Neutrophil (primary cell): Measurements from ENCODE around the gene FXYD3.

Source experiments
- H3K27ac ChIP-seq: fragments of 200-600 bp; sonication (generic); 2 replicates; pipeline ENCODE4 v1.5.1; 2016; ENCODE audit warnings: mild to moderate bottlenecking, moderate library complexity
- H3K27me3 ChIP-seq: fragments of 200-600 bp; sonication (generic); 2 replicates; pipeline ENCODE4 v1.6.0; 2016; ENCODE audit warnings: mild to moderate bottlenecking
- H3K36me3 ChIP-seq: fragments of 200-600 bp; sonication (generic); 2 replicates; pipeline ENCODE4 v1.5.1; 2017
- H3K4me1 ChIP-seq, 2 experiments: fragments of 200-600 bp in 1 of 2; sonication (generic) in 1 of 2; 1 replicate in 1 of 2; 2 replicates in 1 of 2; pipeline versions ENCODE4 v1.5.1 to v1.6.1; 2013 to 2016; ENCODE audit warnings: low read depth in 1 of 2, low read length in 1 of 2, mild to moderate bottlenecking in 1 of 2, moderate library complexity in 1 of 2; ENCODE audit not compliant: control insufficient read depth in 1 of 2, insufficient read depth in 1 of 2
- H3K4me3 ChIP-seq, 2 experiments: fragments of 200-600 bp in 1 of 2; sonication (generic) in 1 of 2; 1 replicate in 1 of 2; 2 replicates in 1 of 2; pipeline ENCODE4 v1.5.1; 2013 to 2016; ENCODE audit warnings: low read depth in 1 of 2, low read length in 1 of 2, mild to moderate bottlenecking in 1 of 2, moderate library complexity in 1 of 2
- H3K9me3 ChIP-seq: fragments of 200-600 bp; sonication (generic); 2 replicates; pipeline ENCODE4 v1.5.1; 2016
- CTCF ChIP-seq: fragments of 200-600 bp; sonication (generic); IDR thresholded peaks from 2 replicates; pipeline ENCODE4 v1.5.1; 2016; ENCODE audit warnings: antibody characterized with exemption

The FXYD3 gene

GRCh38 chr19:35116072-35116801 lies 614 bp downstream of the FXYD3 start:
- Histone ChIP-seq H3K27ac (no peak overlapping the region), H3K36me3 (no peaks in the 10 kb centered on the region), H3K27me3 (peaks cover 54% of the 10 kb centered on the region), H3K4me3 (no peak overlapping the region), H3K9me3 (no peaks in the 10 kb centered on the region), H3K4me1 (no peaks in the 10 kb centered on the region)
- TF ChIP-seq CTCF = no peak

DNA sequence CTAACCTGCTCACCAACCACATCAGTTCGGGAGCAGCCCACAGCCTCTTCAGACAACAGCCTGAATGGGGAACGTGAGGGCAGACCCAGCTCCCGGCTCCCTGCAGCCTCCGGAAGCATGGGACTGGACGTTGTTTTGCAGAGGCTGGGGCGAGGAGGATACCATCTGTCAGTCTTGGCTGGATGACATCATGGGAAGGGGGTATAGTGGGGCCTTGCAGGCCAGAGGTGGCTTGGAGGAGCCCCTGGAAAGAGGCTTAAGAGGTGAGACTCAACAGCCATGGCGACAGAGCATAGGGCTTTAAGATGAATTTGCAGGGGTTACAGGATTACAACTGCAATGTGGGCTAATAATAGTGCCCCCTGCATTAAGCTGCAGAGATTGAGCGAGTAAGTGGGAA lies 1.5 kb downstream of the FXYD3 start:
- peaks cover 54% of the 10 kb centered on the region for H3K27me3 ChIP-seq
- no peak overlapping the region for H3K4me3 ChIP-seq

DNA sequence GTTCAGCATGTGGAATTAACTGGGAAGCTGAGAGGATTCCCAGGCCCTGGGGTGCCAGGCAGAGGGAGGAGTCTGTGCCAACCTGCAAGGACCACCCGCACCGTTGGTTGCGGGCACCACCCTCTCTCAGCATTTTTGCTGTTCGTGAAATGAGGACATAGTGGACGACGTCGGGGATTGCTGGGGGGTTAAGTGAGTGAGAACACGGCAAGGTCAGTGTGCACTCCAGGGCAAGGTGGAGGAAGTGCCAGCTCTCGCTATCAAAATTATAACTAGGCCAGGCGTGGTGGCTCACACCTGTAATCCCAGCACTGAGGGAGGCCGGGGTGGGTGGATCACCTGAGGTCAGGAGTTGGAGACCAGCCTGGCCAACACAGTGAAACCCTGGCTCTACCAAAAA lies 2.2 kb downstream of the FXYD3 start:
- Histone ChIP-seq H3K27me3 (peaks cover 54% of the 10 kb centered on the region), H3K9me3 (no peaks in the 10 kb centered on the region), H3K27ac (no peak overlapping the region), H3K4me3 (no peak overlapping the region), H3K4me1 (no peaks in the 10 kb centered on the region), H3K36me3 (no peaks in the 10 kb centered on the region)
- no peak for TF ChIP-seq CTCF

More for the DNA sequence above, 1.5 kb downstream of the FXYD3 start:
- Histone ChIP-seq H3K36me3 (no peaks in the 10 kb centered on the region), H3K27ac (no peak overlapping the region), H3K4me1 (no peaks in the 10 kb centered on the region), H3K9me3 (no peaks in the 10 kb centered on the region)
- TF ChIP-seq CTCF = no peak

- H3K4me1 ChIP-seq = no peaks in the 10 kb centered on the region
These were observed 2.8 kb downstream of the FXYD3 start for GRCh38 chr19:35118268-35119020.

DNA sequence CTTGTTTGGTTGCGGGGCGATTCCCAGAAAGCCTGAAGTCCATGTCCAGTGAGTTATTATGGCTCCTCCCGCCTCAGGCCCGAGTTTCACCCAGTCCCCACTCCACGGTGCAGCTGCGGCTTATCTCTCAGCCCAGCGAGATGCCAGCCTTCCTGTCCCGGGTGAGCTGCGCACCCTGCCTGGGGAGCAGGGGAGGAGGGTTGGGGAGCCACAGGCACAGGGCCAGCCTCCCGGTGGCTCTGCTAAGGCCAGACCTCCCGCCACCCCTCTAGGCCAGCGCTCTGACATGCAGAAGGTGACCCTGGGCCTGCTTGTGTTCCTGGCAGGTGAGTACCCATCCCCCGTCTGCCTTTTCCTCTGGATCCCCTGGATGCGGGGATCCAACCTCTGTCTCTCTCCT lies 3.5 kb downstream of the FXYD3 start:
- H3K36me3 ChIP-seq = no peaks in the 10 kb centered on the region
- TF ChIP-seq CTCF = no peak
- peaks cover under 1 to 1% of the 10 kb centered on the region in 2 experiments for H3K4me1 ChIP-seq
- H3K9me3 ChIP-seq = no peaks in the 10 kb centered on the region
- H3K27ac ChIP-seq = no peak overlapping the region
- H3K27me3 ChIP-seq = peaks cover 54% of the 10 kb centered on the region
- no peak overlapping the region for H3K4me3 ChIP-seq

More at GRCh38 chr19:35118268-35119020, 2.8 kb downstream of the FXYD3 start:
- H3K4me3 ChIP-seq = no peak overlapping the region
- H3K27ac ChIP-seq = no peak overlapping the region
- H3K27me3 ChIP-seq = peaks cover 54% of the 10 kb centered on the region
- H3K36me3 ChIP-seq = no peaks in the 10 kb centered on the region
- H3K9me3 ChIP-seq = no peaks in the 10 kb centered on the region
- TF ChIP-seq CTCF = no peak
